HEK293 (cell line): Measurements from ENCODE around the gene DIPK1C.
A peak's percentile ranks its signal among the peaks of the same experiment; 100 is the strongest.

Source experiments
- CTCF ChIP-seq: fragments of 450-650 bp; formaldehyde crosslinking; IDR thresholded peaks from 2 replicates; pipeline ENCODE4 v1.5.1; 2016; ENCODE audit warnings: missing biosample characterization, missing genetic modification characterization
- GLIS1 ChIP-seq: fragments of 450-650 bp; formaldehyde crosslinking; IDR thresholded peaks from 2 replicates; pipeline ENCODE4 v1.5.1; 2016; ENCODE audit warnings: missing biosample characterization, missing genetic modification characterization
- HOXA7 ChIP-seq: sonication (generic); formaldehyde crosslinking; IDR thresholded peaks from 2 replicates; pipeline ENCODE4 v1.8.1; 2022; ENCODE audit warnings: missing genetic modification reagents, borderline replicate concordance
- KLF1 ChIP-seq: fragments of 450-650 bp; formaldehyde crosslinking; IDR thresholded peaks from 2 replicates; pipeline ENCODE4 v1.5.1; 2016; ENCODE audit warnings: missing biosample characterization, missing genetic modification characterization
- KLF10 ChIP-seq: fragments of 450-650 bp; IDR thresholded peaks from 2 replicates; pipeline ENCODE4 v1.5.1; 2018; ENCODE audit warnings: missing biosample characterization, mild to moderate bottlenecking, missing genetic modification characterization
- KLF8 ChIP-seq: fragments of 450-650 bp; formaldehyde crosslinking; IDR thresholded peaks from 2 replicates; pipeline ENCODE4 v1.5.1; 2016; ENCODE audit warnings: missing biosample characterization, missing genetic modification characterization
- KLF9 ChIP-seq: fragments of 450-650 bp; formaldehyde crosslinking; IDR thresholded peaks from 2 replicates; pipeline ENCODE4 v1.5.1; 2016; ENCODE audit warnings: missing biosample characterization, missing genetic modification characterization, low read depth
- OSR2 ChIP-seq: fragments of 450-650 bp; formaldehyde crosslinking; IDR thresholded peaks from 2 replicates; pipeline ENCODE4 v1.5.1; 2016; ENCODE audit warnings: missing biosample characterization, missing genetic modification characterization
- ZBTB11 ChIP-seq: fragments of 450-650 bp; formaldehyde crosslinking; conservative IDR thresholded peaks from 2 replicates; pipeline ENCODE4 v1.5.1; 2016; ENCODE audit warnings: low read depth, missing biosample characterization, missing genetic modification characterization
- ZFP69B ChIP-seq: fragments of 450-650 bp; formaldehyde crosslinking; IDR thresholded peaks from 2 replicates; pipeline ENCODE4 v1.5.1; 2016; ENCODE audit warnings: missing biosample characterization, missing genetic modification characterization
- ZIC2 ChIP-seq: fragments of 450-650 bp; formaldehyde crosslinking; IDR thresholded peaks from 2 replicates; pipeline ENCODE4 v1.5.1; 2016; ENCODE audit warnings: missing biosample characterization, missing genetic modification characterization
- ZNF138 ChIP-seq: fragments of 450-650 bp; formaldehyde crosslinking; IDR thresholded peaks from 2 replicates; pipeline ENCODE4 v1.5.1; 2016; ENCODE audit warnings: missing biosample characterization, missing genetic modification characterization, borderline replicate concordance
- ZNF155 ChIP-seq: fragments of 450-650 bp; formaldehyde crosslinking; IDR thresholded peaks from 2 replicates; pipeline ENCODE4 v1.5.1; 2016; ENCODE audit warnings: missing biosample characterization, missing genetic modification characterization
- ZNF302 ChIP-seq: fragments of 450-650 bp; formaldehyde crosslinking; IDR thresholded peaks from 2 replicates; pipeline ENCODE4 v1.5.1; 2016; ENCODE audit warnings: missing biosample characterization, missing genetic modification characterization, low read depth
- ZNF426 ChIP-seq: fragments of 450-650 bp; formaldehyde crosslinking; IDR thresholded peaks from 2 replicates; pipeline ENCODE4 v1.5.1; 2017; ENCODE audit warnings: missing biosample characterization, missing genetic modification characterization, mild to moderate bottlenecking, inconsistent platforms, moderate library complexity
- ZNF433 ChIP-seq: fragments of 450-650 bp; formaldehyde crosslinking; IDR thresholded peaks from 2 replicates; pipeline ENCODE4 v1.5.1; 2016; ENCODE audit warnings: missing biosample characterization, missing genetic modification characterization, low read depth
- ZNF449 ChIP-seq: fragments of 450-650 bp; formaldehyde crosslinking; IDR thresholded peaks from 2 replicates; pipeline ENCODE4 v1.5.1; 2017; ENCODE audit warnings: missing biosample characterization, mild to moderate bottlenecking, missing genetic modification characterization, moderate library complexity
- ZNF501 ChIP-seq: fragments of 450-650 bp; formaldehyde crosslinking; IDR thresholded peaks from 2 replicates; pipeline ENCODE4 v1.5.1; 2016; ENCODE audit warnings: missing biosample characterization, missing genetic modification characterization
- ZNF513 ChIP-seq: fragments of 450-650 bp; IDR thresholded peaks from 2 replicates; pipeline ENCODE4 v1.5.1; 2018; ENCODE audit warnings: missing biosample characterization, missing genetic modification characterization
- ZNF555 ChIP-seq: fragments of 450-650 bp; formaldehyde crosslinking; conservative IDR thresholded peaks from 2 replicates; pipeline ENCODE4 v1.5.1; 2017; ENCODE audit warnings: missing biosample characterization, mild to moderate bottlenecking, missing genetic modification characterization, inconsistent platforms
- ZNF585B ChIP-seq: fragments of 450-650 bp; formaldehyde crosslinking; IDR thresholded peaks from 2 replicates; pipeline ENCODE4 v1.5.1; 2016; ENCODE audit warnings: missing biosample characterization, missing genetic modification characterization
- ZNF610 ChIP-seq: fragments of 450-650 bp; formaldehyde crosslinking; IDR thresholded peaks from 2 replicates; pipeline ENCODE4 v1.5.1; 2016; ENCODE audit warnings: missing biosample characterization, missing genetic modification characterization, borderline replicate concordance
- ZNF621 ChIP-seq: fragments of 450-650 bp; formaldehyde crosslinking; IDR thresholded peaks from 2 replicates; pipeline ENCODE4 v1.5.1; 2017; ENCODE audit warnings: missing biosample characterization, missing genetic modification characterization
- ZNF629 ChIP-seq: fragments of 450-650 bp; formaldehyde crosslinking; IDR thresholded peaks from 2 replicates; pipeline ENCODE4 v1.5.1; 2017; ENCODE audit warnings: missing biosample characterization, missing genetic modification characterization
- ZNF645 ChIP-seq: fragments of 450-650 bp; formaldehyde crosslinking; IDR thresholded peaks from 2 replicates; pipeline ENCODE4; 2016; ENCODE audit warnings: missing biosample characterization, missing genetic modification characterization
- ZNF654 ChIP-seq: fragments of 450-650 bp; formaldehyde crosslinking; IDR thresholded peaks from 2 replicates; pipeline ENCODE4 v1.5.1; 2016; ENCODE audit warnings: low read depth, missing biosample characterization, missing genetic modification characterization
- ZNF658 ChIP-seq: fragments of 450-650 bp; formaldehyde crosslinking; IDR thresholded peaks from 2 replicates; pipeline ENCODE4; 2016; ENCODE audit warnings: missing biosample characterization, missing genetic modification characterization
- ZNF677 ChIP-seq: fragments of 450-650 bp; IDR thresholded peaks from 2 replicates; pipeline ENCODE4 v1.5.0; 2018; ENCODE audit warnings: missing biosample characterization, mild to moderate bottlenecking, missing genetic modification characterization, moderate library complexity
- ZSCAN23 ChIP-seq: fragments of 450-650 bp; formaldehyde crosslinking; IDR thresholded peaks from 2 replicates; pipeline ENCODE4 v1.5.1; 2016; ENCODE audit warnings: missing biosample characterization, missing genetic modification characterization
- TF ChIP-seq, protein P1 (sequence below): fragments of 450-650 bp; formaldehyde crosslinking; IDR thresholded peaks from 2 replicates; pipeline ENCODE4 v1.5.1; 2016; ENCODE audit warnings: missing biosample characterization, missing genetic modification characterization

DIPK1C gene

DNA sequence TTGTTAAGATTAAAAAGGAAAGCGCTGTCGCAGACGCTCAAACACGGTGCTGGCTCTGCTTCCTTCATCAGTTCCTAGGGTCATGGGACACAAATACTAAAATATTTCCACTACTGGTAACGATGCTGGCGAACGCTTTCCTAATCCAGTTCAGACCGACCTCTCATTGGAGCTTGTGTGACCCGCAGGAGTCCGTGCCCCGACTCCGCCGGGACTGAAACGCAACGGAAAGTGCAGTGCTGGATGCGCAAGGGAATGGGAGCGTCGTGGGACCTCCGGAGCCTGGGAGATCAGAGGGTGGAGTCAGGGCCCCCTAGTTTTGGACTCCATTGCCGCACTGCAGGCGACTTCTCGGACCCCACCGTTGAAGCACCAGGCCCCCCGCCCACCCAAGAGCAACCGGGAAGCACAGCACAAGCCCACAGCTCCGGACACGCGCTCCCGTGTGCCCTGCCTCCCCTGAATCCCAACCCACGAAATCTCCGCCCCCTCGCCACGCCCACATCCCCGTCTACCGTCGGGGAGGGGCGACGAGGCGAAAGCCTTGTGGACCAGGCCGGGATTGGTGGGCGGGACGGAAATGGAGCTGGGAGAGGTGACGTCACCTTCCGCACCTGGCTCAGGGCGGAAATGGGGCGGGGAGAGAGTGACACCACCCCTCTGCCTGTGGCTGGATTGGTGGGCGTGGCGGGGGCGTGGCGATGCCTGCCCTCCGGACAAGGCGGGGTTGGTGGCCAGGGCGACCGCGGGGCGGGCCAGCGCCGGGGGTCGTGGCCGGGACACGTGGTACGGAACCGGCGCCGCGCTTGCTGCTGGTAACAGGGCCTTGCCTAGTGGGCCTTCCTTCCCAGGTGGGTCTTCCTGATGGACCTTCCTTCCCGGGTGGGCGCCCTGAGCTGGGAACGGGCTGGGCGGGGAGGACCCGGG, 38.7 kb upstream of the DIPK1C start, which contains the start of gene CNDP2 (continued):
- peak; percentile 71 for TF ChIP-seq ZBTB11 (tag by site-specific recombination)
- no peak for TF ChIP-seq ZNF433 (tag by site-specific recombination)
- TF ChIP-seq OSR2, result no peak
- no peak for TF ChIP-seq ZNF555
- peak; percentile 100 for TF ChIP-seq KLF9 (tag by site-specific recombination)
- TF ChIP-seq ZNF610 (tag by site-specific recombination), result peak; percentile 75; the same call in 1 of the 2 replicates
- peak; percentile 99 for TF ChIP-seq KLF10 (tag by site-specific recombination)
- TF ChIP-seq ZNF621, result no peak
- no peak for TF ChIP-seq ZSCAN23 (tag by site-specific recombination)
- TF ChIP-seq ZNF677 (tag by site-specific recombination), result no peak
- TF ChIP-seq ZNF645, result no peak
- TF ChIP-seq ZNF654 (tag by site-specific recombination), result no peak
- no peak for TF ChIP-seq ZNF449 (tag by site-specific recombination)
- TF ChIP-seq ZNF138, result no peak
- no peak for TF ChIP-seq ZIC2 (tag by site-specific recombination)
- TF ChIP-seq GLIS1 (tag by site-specific recombination), result peak; percentile 64
- TF ChIP-seq ZNF629, result peak; percentile 98
- TF ChIP-seq ZNF585B (tag by site-specific recombination), result no peak
- TF ChIP-seq, protein P1, sequence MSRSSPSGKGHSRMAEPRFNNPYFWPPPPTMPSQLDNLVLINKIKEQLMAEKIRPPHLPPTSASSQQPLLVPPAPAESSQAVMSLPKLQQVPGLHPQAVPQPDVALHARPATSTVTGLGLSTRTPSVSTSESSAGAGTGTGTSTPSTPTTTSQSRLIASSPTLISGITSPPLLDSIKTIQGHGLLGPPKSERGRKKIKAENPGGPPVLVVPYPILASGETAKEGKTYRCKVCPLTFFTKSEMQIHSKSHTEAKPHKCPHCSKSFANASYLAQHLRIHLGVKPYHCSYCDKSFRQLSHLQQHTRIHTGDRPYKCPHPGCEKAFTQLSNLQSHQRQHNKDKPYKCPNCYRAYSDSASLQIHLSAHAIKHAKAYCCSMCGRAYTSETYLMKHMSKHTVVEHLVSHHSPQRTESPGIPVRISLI (tag by site-specific recombination), result no peak
- peak; percentile 98 for TF ChIP-seq KLF8 (tag by site-specific recombination)
- TF ChIP-seq ZNF513 (tag by site-specific recombination), result no peak
- TF ChIP-seq KLF1 (tag by site-specific recombination), result peak; percentile 99
- no peak for TF ChIP-seq CTCF (tag by site-specific recombination)
- TF ChIP-seq ZNF302 (tag by site-specific recombination), result no peak
- TF ChIP-seq ZNF658 (tag by site-specific recombination), result no peak
- no peak for TF ChIP-seq ZNF155
- no peak for TF ChIP-seq ZFP69B
- TF ChIP-seq ZNF426, result no peak
- no peak for TF ChIP-seq HOXA7 (CRISPR knock-in tag)
- TF ChIP-seq ZNF501 (tag by site-specific recombination), result no peak; the same call in none of the 2 replicates
